ENCODE data around the gene VRK2.

VRK2 gene

DNA sequence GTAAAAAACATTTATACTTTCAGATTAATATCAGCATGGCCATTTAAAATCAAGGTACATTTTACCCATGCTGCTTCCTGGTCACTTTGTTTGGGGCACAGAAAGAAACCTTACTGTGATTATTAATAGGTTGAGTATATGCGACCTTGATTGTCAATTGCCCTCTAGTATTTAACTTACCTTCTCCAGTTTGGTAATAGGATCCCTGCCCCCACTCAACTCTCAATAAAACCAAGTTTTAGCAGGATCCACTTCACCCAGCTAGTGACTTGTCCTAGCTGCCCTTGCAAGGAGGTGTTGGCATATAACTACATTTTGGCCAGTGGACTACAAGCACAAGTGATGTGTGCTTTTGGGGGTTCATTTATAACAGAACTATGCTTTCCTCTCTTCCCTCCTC lies 160.2 kb downstream of the VRK2 start:
- no peak overlapping the region for H3K18ac ChIP-seq (ENCODE audit: low read length)
- no peak overlapping the region for H3K4me3 ChIP-seq (ENCODE audit: low read length in 2 of 2)

DNA sequence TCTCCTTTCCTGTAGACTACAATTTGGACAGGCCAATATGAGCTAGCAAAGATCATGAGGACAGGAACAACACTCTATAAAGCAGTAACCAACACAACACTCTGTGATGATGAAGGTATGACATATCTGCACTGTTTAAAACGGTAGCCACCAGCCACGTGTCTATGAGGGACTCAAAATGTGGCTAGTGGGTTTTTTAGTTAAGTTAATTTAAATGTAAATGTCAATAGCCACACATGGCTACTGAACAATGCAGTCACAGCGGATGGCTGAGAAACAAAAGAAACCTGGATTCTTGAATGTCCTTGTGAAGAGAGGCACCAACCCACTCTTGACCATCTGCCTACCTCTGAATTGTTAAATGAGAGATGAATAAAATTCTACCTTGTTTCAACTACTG lies 160.6 kb downstream of the VRK2 start:
- no peak overlapping the region for H2BK15ac ChIP-seq (ENCODE audit: low read length)

More for the DNA sequence above, 160.2 kb downstream of the VRK2 start:
- H2BK15ac ChIP-seq (ENCODE audit: low read length) = no peak overlapping the region
- H2AK5ac ChIP-seq (ENCODE audit: low read depth, low read length) = no peak overlapping the region
- no peak overlapping the region for H2BK5ac ChIP-seq (ENCODE audit: low read length)
- DNase-seq (ENCODE audit: low spot score) = no peak
- no peak overlapping the region for H3K14ac ChIP-seq (ENCODE audit: low read length)
- H3K23ac ChIP-seq (ENCODE audit: low read depth, low read length, poor library complexity) = no peak overlapping the region
- H3K4ac ChIP-seq (ENCODE audit: low read length) = no peak overlapping the region
- peaks cover 0 to 4% of the 10 kb centered on the region in 2 donors for H3K4me1 ChIP-seq (ENCODE audit: control insufficient read depth in 2 of 2, insufficient read depth in 1 of 2, low read depth in 1 of 2, low read length in 2 of 2)
- H4K8ac ChIP-seq (ENCODE audit: low read depth, low read length) = no peak overlapping the region
- no peak overlapping the region for H3K27ac ChIP-seq (replicated peaks; ENCODE audit: low read length)
- no peak overlapping the region for H2BK12ac ChIP-seq (ENCODE audit: low read length)
- no peaks in the 10 kb centered on the region for H3K79me1 ChIP-seq (ENCODE audit: low read depth, low read length)
- peaks cover 4 to 23% of the 10 kb centered on the region in 2 donors for H3K9me3 ChIP-seq (replicated peaks in 1 of 2; ENCODE audit: control insufficient read depth in 2 of 2, insufficient read depth in 1 of 2, low read depth in 1 of 2, low read length in 2 of 2)
- WGBS, 2 donors (ENCODE audit: extremely low coverage in 2 of 2, insufficient read length in 2 of 2, insufficient replicate concordance in 1 of 2) = no CpG with 5 or more reads among the region's 1 CpG
- no peak overlapping the region for H2AFZ ChIP-seq (ENCODE audit: low read length)
- peaks cover 10 to 74% of the 10 kb centered on the region in 2 donors for H3K36me3 ChIP-seq (replicated peaks in 1 of 2; ENCODE audit: control insufficient read depth in 2 of 2, insufficient read depth in 2 of 2, low read length in 2 of 2)
- no peak overlapping the region for H3K9ac ChIP-seq (ENCODE audit: low read depth, low read length, poor library complexity)
- H2BK120ac ChIP-seq (ENCODE audit: low read depth, low read length) = no peak overlapping the region
- no peak overlapping the region for H4K91ac ChIP-seq (ENCODE audit: low read depth, low read length, poor library complexity)
- no peak overlapping the region for H3K4me2 ChIP-seq (ENCODE audit: insufficient read depth, low read length, poor library complexity, severe bottlenecking)
- no peaks in the 10 kb centered on the region for H3K27me3 ChIP-seq (ENCODE audit: control insufficient read depth in 3 of 3, insufficient read depth in 3 of 3, low read depth in 1 of 3, low read length in 3 of 3)

More for the DNA sequence above, 160.6 kb downstream of the VRK2 start:
- Histone ChIP-seq H2AK5ac (ENCODE audit: low read depth, low read length) (no peak overlapping the region), H2AFZ (ENCODE audit: low read length) (no peak overlapping the region), H2BK5ac (ENCODE audit: low read length) (no peak overlapping the region), H3K27me3 (ENCODE audit: control insufficient read depth in 3 of 3, insufficient read depth in 3 of 3, low read depth in 1 of 3, low read length in 3 of 3) (no peaks in the 10 kb centered on the region), H4K91ac (ENCODE audit: low read depth, low read length, poor library complexity) (no peak overlapping the region), H3K4me2 (ENCODE audit: insufficient read depth, low read length, poor library complexity, severe bottlenecking) (no peak overlapping the region), H3K9ac (ENCODE audit: low read depth, low read length, poor library complexity) (no peak overlapping the region), H3K14ac (ENCODE audit: low read length) (no peak overlapping the region), H3K79me1 (ENCODE audit: low read depth, low read length) (no peaks in the 10 kb centered on the region), H4K8ac (ENCODE audit: low read depth, low read length) (no peak overlapping the region), H3K4me3 (ENCODE audit: low read length in 2 of 2) (no peak overlapping the region), H3K4me1 (ENCODE audit: control insufficient read depth in 2 of 2, insufficient read depth in 1 of 2, low read depth in 1 of 2, low read length in 2 of 2) (peaks cover 0 to 4% of the 10 kb centered on the region in 2 donors), H3K18ac (ENCODE audit: low read length) (no peak overlapping the region), H3K4ac (ENCODE audit: low read length) (no peak overlapping the region), H3K36me3 (replicated peaks in 1 of 2; ENCODE audit: control insufficient read depth in 2 of 2, insufficient read depth in 2 of 2, low read length in 2 of 2) (peaks cover 10 to 73% of the 10 kb centered on the region in 2 donors), H2BK12ac (ENCODE audit: low read length) (no peak overlapping the region), H3K23ac (ENCODE audit: low read depth, low read length, poor library complexity) (no peak overlapping the region), H2BK120ac (ENCODE audit: low read depth, low read length) (no peak overlapping the region), H3K9me3 (replicated peaks in 1 of 2; ENCODE audit: control insufficient read depth in 2 of 2, insufficient read depth in 1 of 2, low read depth in 1 of 2, low read length in 2 of 2) (peaks cover 4 to 25% of the 10 kb centered on the region in 2 donors), H3K27ac (replicated peaks; ENCODE audit: low read length) (no peak overlapping the region)
- WGBS, 2 donors (ENCODE audit: extremely low coverage in 2 of 2, insufficient read length in 2 of 2, insufficient replicate concordance in 1 of 2) = no CpG with 5 or more reads among the region's 3 CpGs
- no peak for DNase-seq (ENCODE audit: low spot score)

All from neuronal stem cell (in vitro differentiated cells).